ENCODE results near the gene TSC22D3. TPM values are rescaled to one million over a fixed set of nuclear protein-coding genes. Genes with fewer than 3 reads are reported as not detected.

TSC22D3 gene
- polyA plus RNA-seq, 1 donor from 2014 or later: 1,475 TPM

DNA sequence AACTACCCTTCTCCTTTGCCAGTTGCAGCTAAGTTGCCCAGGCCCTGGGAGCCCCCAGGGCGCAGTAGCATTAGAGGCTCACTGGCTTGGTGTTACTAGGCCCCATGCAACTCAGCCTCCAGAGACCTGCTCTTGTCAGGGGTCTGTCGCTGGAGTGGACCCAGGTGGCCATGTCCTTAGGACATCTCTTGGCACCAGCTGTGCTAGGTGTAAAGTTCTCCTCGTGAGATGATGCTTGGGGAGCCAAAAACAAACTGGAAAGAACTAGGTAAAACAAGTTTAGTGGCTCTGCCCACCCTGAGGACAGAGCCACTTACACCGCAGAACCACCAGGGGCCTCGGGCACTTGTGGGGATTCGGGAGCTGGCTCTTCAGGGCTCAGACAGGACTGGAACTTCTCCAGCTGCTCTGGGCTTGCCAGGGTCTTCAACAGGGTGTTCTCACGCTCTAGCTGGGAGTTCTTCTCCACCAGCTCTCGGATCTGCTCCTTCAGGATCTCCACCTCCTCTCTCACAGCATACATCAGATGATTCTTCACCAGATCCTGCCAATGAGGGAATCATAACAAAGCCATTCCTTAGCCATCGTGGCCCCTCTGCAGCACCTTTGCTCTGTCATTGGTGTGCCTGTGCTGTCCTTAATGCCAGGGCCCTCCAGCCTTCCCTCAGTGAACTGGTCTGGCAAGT is 61.2 kb downstream of the TSC22D3 start:
- Mint-ChIP-seq H3K27me3 (peaks cover 18% of the 10 kb centered on the region), H3K4me3 (peak overlapping the region; percentile 91 to 96 (median 92)), H3K4me1 (peaks cover 43 to 63% (median 44%) of the 10 kb centered on the region in 3 donors), H3K9me3 (peaks cover 0 to 3% (median 0%) of the 10 kb centered on the region in 3 donors), H3K27ac (peak overlapping the region; percentile 98 to 99 (median 98)), H3K36me3 (peaks cover 7% of the 10 kb centered on the region)

DNA sequence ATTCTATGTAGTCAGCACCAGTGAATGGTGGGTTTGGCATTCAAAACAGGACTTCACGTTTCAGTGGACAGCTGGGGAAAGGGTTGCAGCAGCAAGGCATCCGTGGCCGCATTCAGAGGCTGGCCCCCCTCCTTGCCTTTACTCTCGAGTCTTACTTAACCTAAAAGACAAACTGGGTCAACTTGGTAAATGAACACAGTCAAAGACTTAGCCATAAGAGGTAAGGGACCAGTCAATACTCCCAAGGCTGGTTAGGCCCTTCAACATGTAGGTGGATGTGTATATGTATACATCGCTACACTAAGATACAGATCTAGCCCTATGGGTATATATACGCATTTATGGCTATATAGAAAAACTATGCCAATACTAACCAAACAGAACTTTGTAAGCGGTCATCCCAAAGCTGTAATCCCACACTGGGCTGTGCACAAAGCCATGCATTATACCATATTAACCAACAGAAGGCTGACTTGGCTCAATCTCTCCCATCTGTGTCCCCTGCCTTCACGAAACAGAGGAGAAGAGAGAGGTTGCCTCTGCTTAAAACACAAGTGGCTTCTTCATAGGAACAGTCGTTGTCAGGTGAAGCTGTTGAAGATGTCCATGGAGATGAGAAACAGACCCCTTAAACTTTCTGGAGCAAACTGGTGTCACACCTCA is 61.9 kb downstream of the TSC22D3 start:
- peaks cover 7% of the 10 kb centered on the region for H3K36me3 Mint-ChIP-seq
- peak overlapping the region; percentile 98 to 99 (median 98) for H3K27ac Mint-ChIP-seq
- peak overlapping the region; percentile 91 to 96 (median 92) for H3K4me3 Mint-ChIP-seq
- H3K4me1 Mint-ChIP-seq: peaks cover 43 to 63% (median 45%) of the 10 kb centered on the region in 3 donors
- H3K27me3 Mint-ChIP-seq: peaks cover 16% of the 10 kb centered on the region
- peaks cover 0 to 3% (median 0%) of the 10 kb centered on the region in 3 donors for H3K9me3 Mint-ChIP-seq

DNA sequence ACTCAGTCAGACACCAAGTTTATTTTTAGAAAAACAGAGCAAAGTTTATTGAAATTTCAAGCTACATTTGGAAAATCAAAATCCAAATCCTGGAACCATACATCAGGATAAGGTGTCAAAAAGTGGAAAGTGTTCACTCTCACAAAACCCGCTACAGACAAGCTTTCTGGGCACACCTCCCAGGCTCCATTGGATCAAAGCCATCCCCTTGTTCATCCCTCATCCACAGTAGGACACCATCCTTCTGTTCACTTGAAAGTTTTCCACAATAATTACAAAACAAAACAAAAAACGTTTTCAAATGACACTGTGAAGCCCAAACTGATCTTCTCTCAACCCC is 62.4 kb downstream of the TSC22D3 start:
- H3K36me3 Mint-ChIP-seq: peaks cover 7% of the 10 kb centered on the region
- peaks cover 16% of the 10 kb centered on the region for H3K27me3 Mint-ChIP-seq
- peaks cover 0 to 3% (median 0%) of the 10 kb centered on the region in 3 donors for H3K9me3 Mint-ChIP-seq
- H3K4me3 Mint-ChIP-seq: peak overlapping the region; percentile 91 to 96 (median 92)
- H3K27ac Mint-ChIP-seq: peak overlapping the region; percentile 98 to 99 (median 98)
- peaks cover 42 to 59% (median 45%) of the 10 kb centered on the region in 3 donors for H3K4me1 Mint-ChIP-seq

DNA sequence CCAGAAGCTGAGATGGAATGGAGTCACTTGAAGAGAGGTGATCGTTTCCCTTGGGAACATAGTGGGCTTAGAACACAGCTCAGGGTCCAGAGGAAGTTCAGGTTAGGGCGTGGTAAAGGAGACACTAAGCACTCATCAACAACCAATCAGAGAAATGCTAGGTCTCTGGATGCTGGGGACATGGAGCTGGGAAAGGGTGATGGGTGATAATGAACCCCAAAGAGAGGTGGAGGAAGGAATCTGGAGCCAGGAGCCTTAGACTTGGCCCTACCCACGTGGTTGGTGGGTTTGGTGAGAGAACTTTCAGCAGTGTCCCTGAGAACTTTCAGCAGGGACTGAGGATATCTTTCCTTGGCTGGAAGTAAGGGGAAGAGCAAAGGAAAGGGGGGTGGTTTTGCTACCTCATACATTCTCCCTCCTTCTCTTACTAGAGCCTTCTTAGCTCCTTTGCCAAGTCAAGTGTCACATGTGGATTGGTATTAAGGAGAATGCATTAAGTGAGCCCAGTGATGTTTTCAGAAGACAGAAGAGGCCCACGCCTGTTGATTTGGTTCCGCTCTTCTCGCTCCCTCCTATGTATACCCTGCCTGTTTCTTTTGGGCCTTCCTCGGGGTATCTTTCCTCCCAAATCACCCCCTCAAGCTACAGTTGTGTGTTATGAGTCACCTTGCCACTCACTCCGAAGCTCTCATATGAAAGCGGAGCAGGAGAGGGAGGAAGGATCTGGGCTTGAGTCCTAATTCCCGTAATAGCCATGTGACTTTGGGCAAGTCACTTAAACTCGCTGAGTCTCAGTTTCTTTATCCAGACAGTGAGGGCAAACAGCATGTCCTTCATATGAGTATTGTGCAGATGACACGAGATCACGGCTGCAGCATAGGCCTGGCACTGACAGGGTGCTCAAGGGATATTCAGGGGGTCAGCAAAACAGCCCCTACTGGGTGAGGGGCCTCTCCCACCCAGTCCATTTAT is 63.1 kb downstream of the TSC22D3 start:
- H3K27me3 Mint-ChIP-seq: peaks cover 15% of the 10 kb centered on the region
- peaks cover 0 to 3% (median 0%) of the 10 kb centered on the region in 3 donors for H3K9me3 Mint-ChIP-seq
- H3K27ac Mint-ChIP-seq: peak overlapping the region; percentile 98 to 99 (median 98)
- peaks cover 38 to 52% (median 42%) of the 10 kb centered on the region in 3 donors for H3K4me1 Mint-ChIP-seq
- H3K4me3 Mint-ChIP-seq: peak overlapping the region; percentile 25 to 91 (median 86)
- peaks cover 7% of the 10 kb centered on the region for H3K36me3 Mint-ChIP-seq

DNA sequence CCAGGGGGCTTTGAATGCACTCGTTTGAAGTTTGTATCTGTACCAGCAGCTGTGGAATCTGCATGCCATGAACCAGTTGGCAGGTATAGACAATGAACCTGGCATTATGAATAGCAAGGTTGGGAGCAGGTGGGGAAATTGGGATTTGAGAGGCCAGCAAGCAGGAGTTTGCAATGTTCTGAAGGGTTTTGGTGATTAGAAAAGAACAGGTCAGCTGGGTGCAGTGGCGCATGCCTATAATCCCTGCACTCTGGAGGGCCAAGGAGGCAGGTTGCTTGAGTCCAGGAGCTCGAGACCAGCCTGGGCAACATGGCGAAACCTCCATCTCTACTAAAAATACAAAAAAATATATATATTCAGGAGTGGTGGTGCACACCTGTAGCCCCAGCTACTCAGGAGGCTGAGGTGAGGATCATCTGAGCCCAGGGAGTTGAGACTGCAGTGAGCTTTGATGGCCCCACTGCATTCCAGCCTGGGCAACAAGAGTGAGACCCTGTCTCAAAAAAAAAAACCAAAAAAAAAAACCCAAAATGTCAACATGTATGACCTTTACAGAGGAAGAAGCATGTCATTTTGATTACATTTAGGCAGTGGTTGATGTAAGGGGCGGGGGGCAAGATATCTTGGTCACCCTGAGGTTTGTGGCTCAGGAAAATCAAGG is 63.9 kb downstream of the TSC22D3 start:
- H3K4me3 Mint-ChIP-seq: peak overlapping the region; percentile 71 to 91 (median 87)
- peaks cover 0 to 3% (median 0%) of the 10 kb centered on the region in 3 donors for H3K9me3 Mint-ChIP-seq
- peaks cover 32 to 49% (median 36%) of the 10 kb centered on the region in 3 donors for H3K4me1 Mint-ChIP-seq
- H3K27me3 Mint-ChIP-seq: peaks cover 13% of the 10 kb centered on the region
- H3K36me3 Mint-ChIP-seq: peaks cover 4% of the 10 kb centered on the region
- H3K27ac Mint-ChIP-seq: peak overlapping the region; percentile 98 to 99 (median 98)

DNA sequence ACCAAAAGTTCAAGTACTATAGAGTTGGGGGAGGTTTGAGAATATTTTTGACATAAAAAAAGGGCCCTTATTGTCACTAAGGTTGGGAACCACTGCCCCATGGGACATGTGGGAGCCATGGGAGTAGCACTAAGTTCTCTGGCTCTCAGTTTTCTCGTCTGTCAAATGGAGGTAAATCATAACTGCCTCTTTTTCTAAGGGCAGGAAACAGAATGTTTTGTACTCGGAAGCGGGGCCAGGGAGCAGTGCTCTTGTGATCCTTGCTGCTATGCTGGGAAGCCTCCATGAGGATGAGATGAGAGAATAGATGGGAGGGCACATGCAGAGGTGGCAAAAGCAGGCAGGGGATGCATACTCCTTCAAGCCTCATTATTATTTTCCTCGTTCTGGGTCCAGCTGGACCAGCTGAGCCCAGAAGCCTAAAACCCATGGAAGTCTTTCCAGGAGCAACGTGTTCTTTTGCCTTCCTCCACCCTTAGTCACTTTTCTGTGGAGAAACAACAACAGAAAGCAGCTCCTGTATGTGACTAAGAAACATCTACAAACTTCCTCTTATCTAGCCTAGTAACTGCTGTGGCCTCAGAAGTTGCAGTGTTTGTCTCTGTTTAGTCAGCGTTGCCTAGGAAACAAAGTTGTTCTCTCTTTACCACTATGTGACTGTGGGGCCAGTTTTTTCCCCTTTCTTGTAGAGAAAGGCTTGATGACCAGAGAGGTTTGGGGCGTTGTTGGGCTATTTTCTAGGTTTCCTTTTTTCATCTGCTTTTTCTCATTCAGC is 64.8 kb downstream of the TSC22D3 start:
- H3K9me3 Mint-ChIP-seq: peaks cover 0 to 3% (median 0%) of the 10 kb centered on the region in 3 donors
- H3K36me3 Mint-ChIP-seq: peaks cover 4% of the 10 kb centered on the region
- H3K4me1 Mint-ChIP-seq: peaks cover 31 to 49% (median 36%) of the 10 kb centered on the region in 3 donors
- H3K27ac Mint-ChIP-seq: peak overlapping the region; percentile 98 to 99 (median 98)
- peaks cover 11% of the 10 kb centered on the region for H3K27me3 Mint-ChIP-seq
- H3K4me3 Mint-ChIP-seq: peak overlapping the region; percentile 71 to 91 (median 82)

DNA sequence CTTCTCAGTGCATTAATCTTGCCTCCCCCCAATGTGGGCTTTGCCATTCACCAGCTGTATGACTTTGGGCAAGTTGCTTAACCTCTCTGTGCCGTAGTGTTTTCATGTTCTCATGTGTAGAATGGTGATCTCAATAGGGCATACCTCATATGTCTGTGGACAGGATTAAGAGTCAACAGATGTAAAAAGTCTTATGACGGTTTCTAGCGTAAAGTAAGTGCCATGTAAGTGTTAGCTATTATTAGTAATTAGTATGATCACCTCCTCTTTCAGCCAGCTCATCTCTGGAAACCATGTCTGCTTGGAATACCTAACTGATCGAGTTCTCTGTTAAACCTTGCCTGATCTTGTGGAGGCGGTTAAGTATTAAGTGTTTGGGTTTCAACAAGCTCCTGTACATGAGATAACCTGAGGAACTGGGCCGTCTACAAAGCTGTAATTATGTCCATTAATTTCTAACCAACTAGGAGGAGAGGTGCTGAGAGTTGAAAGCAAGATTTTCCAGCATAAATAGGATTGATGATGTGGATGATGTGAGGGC is 66.3 kb downstream of the TSC22D3 start:
- peaks cover 31 to 44% (median 31%) of the 10 kb centered on the region in 3 donors for H3K4me1 Mint-ChIP-seq
- peaks cover 4% of the 10 kb centered on the region for H3K36me3 Mint-ChIP-seq
- peaks cover 0 to 3% (median 0%) of the 10 kb centered on the region in 3 donors for H3K9me3 Mint-ChIP-seq
- no peak overlapping the region for H3K4me3 Mint-ChIP-seq
- H3K27me3 Mint-ChIP-seq: peaks cover 9% of the 10 kb centered on the region
- H3K27ac Mint-ChIP-seq: peak overlapping the region in 2 of 3 donors; percentile 98

DNA sequence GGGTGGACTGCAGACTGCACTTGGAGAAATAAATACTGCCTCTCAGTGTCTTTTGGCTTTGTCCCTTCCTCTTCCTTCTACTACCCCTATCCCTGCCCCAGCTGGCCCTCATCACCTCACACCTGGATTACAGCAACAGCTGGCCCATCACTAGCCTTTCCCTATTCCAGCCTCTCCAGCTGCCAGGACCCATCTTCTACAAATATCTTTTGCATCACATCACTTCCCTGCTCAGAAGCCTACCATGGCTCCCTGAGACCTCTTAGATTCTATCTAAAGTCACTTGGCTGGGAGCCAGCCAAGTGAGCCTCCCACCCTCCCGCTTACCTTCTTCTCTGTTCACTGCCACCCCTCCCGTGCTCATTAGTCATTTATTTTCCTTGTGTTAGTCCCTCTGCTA is 66.8 kb downstream of the TSC22D3 start:
- Mint-ChIP-seq H3K4me3 (no peak overlapping the region), H3K9me3 (peaks cover 0 to 3% (median 0%) of the 10 kb centered on the region in 3 donors), H3K27ac (peak overlapping the region in 1 of 3 donors; percentile 98), H3K4me1 (peaks cover 29 to 44% (median 31%) of the 10 kb centered on the region in 3 donors), H3K27me3 (peaks cover 9% of the 10 kb centered on the region), H3K36me3 (peaks cover under 1% of the 10 kb centered on the region)

DNA sequence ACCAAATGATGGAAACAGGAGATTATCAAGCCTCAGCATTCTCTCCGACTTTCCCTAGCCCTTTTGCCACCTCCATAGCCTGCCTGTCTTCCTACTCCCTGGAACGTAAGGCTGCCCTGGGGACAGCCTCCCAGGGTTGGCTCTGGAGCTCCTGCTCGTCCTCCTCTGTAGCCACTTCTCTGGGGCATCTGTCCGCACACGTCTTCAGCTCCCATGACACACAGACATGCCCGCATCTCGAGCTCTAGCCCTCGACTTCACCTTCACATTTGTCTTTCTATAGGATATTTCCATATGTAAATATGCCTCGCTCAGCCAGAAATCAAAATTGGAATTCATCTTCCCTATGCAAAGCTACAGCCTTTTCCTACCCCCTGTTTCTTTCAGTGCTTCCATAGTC is 67.7 kb downstream of the TSC22D3 start:
- Mint-ChIP-seq H3K4me3 (no peak overlapping the region), H3K4me1 (peaks cover 22 to 37% (median 25%) of the 10 kb centered on the region in 3 donors), H3K9me3 (peaks cover 0 to 3% (median 0%) of the 10 kb centered on the region in 3 donors), H3K27ac (peak overlapping the region in 2 of 3 donors; percentile 7 to 30), H3K36me3 (no peaks in the 10 kb centered on the region), H3K27me3 (peaks cover 9% of the 10 kb centered on the region)

DNA sequence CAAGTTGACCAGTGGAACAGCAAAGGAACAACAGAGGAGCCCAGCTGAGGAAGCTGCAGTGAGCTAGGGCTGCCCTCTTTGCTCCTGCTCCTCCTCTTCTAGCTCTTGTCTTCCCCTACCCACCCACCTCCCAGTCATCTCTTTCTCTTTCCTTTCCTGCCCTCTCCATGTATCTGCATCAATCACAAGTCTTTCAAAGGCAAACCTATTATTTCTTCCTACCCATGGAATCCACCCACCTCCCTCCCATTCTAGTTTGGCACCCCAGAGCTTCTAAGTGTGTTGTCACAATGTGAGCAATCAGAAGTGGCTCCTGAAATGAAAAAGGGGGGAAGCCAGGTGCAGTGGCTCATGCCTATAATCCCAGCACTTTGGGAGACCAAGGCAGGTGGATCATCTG is 69.3 kb downstream of the TSC22D3 start:
- no peaks in the 10 kb centered on the region for H3K36me3 Mint-ChIP-seq
- H3K27ac Mint-ChIP-seq: peak overlapping the region in 2 of 3 donors; percentile 60 to 69
- H3K4me3 Mint-ChIP-seq: no peak overlapping the region
- peaks cover 20 to 31% (median 29%) of the 10 kb centered on the region in 3 donors for H3K4me1 Mint-ChIP-seq
- peaks cover 6% of the 10 kb centered on the region for H3K27me3 Mint-ChIP-seq
- H3K9me3 Mint-ChIP-seq: no peaks in the 10 kb centered on the region

DNA sequence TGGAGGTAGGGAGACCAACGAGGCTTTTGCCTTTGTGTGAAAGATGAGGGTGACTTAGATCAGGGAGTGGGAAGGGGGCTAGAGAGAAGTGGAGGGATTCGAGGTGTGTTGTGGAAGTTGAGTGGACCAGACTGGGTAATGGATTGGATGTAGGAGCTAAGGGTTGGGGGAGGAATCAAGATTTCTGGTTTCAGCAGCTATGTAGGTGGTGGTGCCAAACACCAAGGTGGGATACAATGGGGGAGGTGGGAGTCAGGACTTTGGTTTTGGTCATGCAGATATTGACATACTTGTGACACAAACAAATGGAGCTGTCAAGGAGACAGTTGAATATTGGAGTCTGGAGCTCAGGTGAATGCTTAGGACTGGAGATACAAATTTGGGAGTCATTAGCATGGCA is 71.0 kb downstream of the TSC22D3 start:
- no peak overlapping the region for H3K4me3 Mint-ChIP-seq
- no peaks in the 10 kb centered on the region for H3K9me3 Mint-ChIP-seq
- no peaks in the 10 kb centered on the region for H3K36me3 Mint-ChIP-seq
- H3K27me3 Mint-ChIP-seq: peaks cover 3% of the 10 kb centered on the region
- H3K27ac Mint-ChIP-seq: peak overlapping the region in 2 of 3 donors; percentile 63 to 71
- peaks cover 26 to 37% (median 31%) of the 10 kb centered on the region in 3 donors for H3K4me1 Mint-ChIP-seq

DNA sequence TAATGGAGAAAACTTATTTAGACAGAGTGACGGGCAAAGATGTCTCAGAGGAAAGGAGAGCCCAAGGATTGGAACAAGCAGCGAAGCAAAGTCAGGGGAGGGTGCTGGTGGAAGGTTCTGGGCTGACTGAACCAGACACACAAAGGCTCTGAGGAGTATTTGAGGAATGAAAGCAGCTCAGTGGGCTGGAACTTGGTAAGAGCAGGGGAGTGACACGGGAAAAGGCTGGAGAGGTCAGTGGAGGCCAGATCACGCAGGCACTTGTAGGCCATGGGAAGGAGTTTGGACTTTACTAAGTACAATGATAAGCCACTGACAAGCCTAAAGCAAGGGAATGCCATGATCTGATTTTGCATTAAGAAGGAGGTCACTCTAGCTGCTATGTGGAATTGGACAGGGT is 71.4 kb downstream of the TSC22D3 start:
- H3K27me3 Mint-ChIP-seq: peaks cover 3% of the 10 kb centered on the region
- no peaks in the 10 kb centered on the region for H3K36me3 Mint-ChIP-seq
- H3K27ac Mint-ChIP-seq: peak overlapping the region in 2 of 3 donors; percentile 63
- H3K9me3 Mint-ChIP-seq: no peaks in the 10 kb centered on the region
- no peak overlapping the region for H3K4me3 Mint-ChIP-seq
- H3K4me1 Mint-ChIP-seq: peaks cover 27 to 37% (median 33%) of the 10 kb centered on the region in 3 donors

DNA sequence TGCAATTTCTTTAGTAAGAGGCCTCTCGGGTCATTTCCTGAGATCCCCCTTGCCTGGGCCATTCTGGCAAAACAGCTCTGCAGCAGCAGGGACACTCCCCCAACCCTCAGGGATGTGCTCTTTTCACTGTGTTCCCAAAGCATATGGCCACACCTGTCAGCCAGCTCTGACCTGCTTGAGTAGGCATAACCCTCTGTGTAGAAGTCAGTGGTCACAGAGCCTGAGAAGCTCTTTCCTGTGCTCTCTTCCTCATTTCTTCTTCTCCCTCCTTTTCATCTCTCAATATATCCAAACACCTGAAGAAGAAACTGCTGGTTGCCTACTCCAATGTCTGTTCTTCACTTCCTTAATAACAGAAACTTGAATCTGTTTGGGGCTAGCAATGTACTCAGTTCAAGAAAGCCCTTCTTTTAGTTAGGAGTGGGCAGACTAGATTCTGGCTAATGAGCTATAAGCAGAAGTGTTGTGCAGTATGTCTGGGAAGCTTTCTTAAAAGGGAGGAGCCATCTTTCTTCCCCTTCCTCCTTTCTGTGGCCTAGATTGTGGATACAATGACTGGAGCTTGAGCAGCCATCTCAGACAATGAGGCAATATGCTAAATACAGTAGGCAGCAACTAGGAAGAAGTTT is 74.0 kb downstream of the TSC22D3 start:
- peak overlapping the region in 3 of 4 donors; percentile 19 to 71 (median 58) for H3K4me3 Mint-ChIP-seq
- H3K36me3 Mint-ChIP-seq: no peaks in the 10 kb centered on the region
- no peaks in the 10 kb centered on the region for H3K9me3 Mint-ChIP-seq
- peaks cover 27 to 36% (median 30%) of the 10 kb centered on the region in 3 donors for H3K4me1 Mint-ChIP-seq
- peaks cover under 1% of the 10 kb centered on the region for H3K27me3 Mint-ChIP-seq
- peak overlapping the region in 2 of 3 donors; percentile 64 to 70 for H3K27ac Mint-ChIP-seq

All from IgD-negative memory B cell (primary cell).